GM21717 (cell line): ENCODE measurements around the gene ST6GALNAC6.

Experiments used
- ATAC-seq: cut with Tn5 transposase; IDR thresholded peaks from one replicate; pipeline ENCODE4 v1.9.1; 2021; ENCODE audit warnings: mild to moderate bottlenecking, moderate library complexity; ENCODE audit not compliant: unreplicated experiment

The ST6GALNAC6 gene

GRCh38 chr9:127899128-127899943 lies at the start of gene ST6GALNAC6:
ST6GALNAC6 (minus strand) TSS chr9:127899603; CDS start chr9:127897981, 1,622 bp downstream.
- peak; percentile 53 for ATAC-seq

GRCh38 chr9:127947841-127948710 lies 48.7 kb upstream of the ST6GALNAC6 start:
- ATAC-seq = no peak

DNA sequence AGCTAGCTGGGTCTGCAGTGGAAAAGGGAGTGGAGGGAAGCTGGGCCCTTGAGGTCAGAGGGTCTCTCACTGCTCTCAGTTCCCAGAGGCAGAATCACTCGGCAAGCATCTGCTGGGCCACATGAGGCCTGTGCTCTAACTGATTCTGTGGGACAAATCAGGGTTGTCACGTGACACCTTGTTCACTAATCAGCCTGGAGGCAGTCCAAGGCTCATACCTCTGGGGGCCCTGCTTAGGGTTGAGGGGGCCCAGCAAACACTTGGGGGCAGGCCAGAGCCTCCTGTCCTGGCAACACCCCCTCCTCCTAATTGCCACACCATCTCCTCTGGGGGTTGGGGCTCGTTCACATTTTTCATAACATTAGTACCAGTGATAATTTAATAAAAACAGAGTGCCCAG lies 47.3 kb upstream of the ST6GALNAC6 start:
- no peak for ATAC-seq

DNA sequence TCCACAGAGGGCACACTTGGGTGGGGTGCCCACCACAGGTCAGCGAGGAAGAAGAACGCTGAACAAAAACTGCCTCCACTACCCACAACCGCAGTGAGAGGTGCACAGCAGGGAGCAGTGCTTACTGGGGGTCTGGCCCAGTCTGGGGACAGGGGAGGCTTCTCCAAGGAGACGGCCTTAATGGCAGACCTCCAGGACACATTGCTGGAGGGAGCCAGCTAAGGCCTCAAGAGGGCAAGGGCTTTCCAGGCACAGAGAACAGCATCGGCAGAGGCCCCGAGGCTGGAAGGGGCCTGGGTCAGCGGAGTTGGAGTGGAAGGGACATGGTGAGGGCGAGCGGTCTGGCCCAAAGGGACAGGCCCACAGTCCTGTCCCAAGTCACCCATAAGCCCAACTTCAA lies 46.5 kb upstream of the ST6GALNAC6 start:
- no peak for ATAC-seq

- no peak for ATAC-seq
These were observed 45.9 kb upstream of the ST6GALNAC6 start for GRCh38 chr9:127945338-127945737.

DNA sequence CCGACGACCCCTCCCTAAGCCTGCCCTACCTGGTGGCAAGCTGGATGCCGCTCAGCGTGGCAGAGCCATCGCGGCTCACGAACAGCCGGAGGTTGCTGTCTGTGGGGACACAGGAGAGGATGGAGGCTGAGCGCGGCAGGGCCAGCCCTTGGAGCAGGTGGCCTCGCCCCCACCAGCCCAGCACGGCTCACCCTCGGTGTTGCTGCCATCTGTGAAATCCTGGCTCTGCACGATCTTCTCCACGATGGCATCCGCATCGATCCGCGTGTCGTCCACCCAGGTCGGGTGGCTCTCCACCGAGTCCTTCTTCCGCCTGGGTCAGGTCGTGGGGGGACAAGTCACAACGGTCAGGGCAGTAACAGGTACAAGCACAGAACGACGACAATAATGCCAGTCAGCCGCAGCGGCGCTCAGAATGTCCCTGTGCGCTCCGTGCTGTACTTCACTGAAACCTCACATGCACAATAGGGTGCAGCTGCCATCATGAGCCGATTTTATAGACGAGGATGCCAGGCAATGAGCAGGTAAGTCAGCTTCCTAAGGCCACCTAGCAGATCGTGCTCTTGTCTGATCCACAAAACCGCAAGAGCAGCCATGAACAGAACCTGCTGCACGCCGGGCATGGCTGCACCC lies 45.3 kb upstream of the ST6GALNAC6 start:
- ATAC-seq = no peak

GRCh38 chr9:127943731-127944144 lies 44.3 kb upstream of the ST6GALNAC6 start:
- ATAC-seq = no peak

DNA sequence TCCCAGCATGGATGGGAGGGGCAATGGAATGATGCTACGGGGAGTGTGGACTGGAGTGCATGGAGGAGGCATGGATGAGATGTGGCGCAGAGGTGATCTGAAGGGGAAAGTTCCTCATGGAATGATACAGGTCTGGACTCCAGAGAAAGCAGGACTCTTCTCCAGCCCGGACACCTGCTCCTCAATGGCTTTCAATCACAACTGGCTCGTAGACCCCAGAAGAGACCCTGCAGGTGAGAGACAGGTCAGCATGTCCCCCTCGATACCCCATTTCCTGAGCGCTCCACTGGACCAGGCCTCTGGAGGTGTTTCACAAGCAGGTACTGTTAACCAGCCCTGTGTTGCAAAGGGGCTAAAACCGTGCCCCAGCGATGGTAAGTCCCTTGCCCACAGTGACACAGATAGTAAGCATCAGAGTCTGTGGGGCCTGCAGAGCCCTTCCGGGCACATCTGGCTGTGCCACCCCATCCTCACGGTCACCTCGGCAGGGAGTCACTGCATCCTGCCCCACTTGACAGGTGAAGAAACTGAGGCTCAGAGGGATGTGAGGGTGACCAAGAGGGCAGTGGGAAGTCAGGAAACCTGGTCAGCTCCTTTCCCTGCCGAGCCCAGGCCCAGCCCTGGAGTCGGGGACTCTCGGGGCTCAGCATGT lies 43.7 kb upstream of the ST6GALNAC6 start:
- ATAC-seq = no peak

DNA sequence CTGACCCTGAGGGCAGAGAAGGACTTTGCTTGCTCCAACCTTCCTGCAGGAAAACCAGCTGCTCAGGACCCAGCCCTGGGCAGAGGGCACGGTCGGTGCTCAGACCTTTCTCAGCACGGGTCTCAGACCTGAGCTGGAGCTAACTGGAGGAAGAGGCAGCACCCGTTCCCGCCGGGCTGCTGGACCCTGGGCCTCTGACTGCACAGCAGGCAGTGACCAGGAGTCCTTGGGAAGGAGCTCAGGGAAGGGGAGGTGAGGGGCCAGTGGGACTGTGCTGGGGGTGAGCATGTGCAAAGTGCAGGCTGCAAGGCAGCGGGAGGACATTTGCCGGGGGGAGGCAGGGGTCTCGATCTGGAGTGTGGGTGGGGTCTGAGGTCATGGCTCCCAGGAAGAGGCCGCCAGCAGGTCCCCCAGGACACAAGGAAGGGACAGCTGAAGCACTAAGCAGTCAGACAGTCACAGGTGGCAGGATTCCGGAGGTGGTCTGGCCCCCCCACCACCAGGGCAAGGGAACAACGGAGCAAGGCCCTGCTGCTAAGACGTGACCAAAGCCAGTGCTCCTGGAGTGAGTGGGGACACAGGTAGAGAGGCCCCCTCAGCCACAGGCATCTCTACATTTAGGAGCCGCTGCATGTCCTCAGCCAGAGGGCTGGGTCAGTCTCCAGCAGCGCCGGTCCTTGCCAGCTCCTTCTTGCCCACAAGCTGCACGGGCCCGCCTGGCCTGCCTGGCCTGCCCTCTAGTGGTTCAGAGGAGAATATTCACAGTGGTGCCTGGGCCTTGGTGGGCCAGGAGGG lies 43.0 kb upstream of the ST6GALNAC6 start:
- no peak for ATAC-seq

GRCh38 chr9:127941961-127942215 lies 42.5 kb upstream of the ST6GALNAC6 start:
- ATAC-seq = no peak

- ATAC-seq = no peak
These were observed 41.9 kb upstream of the ST6GALNAC6 start for GRCh38 chr9:127941062-127941960.

DNA sequence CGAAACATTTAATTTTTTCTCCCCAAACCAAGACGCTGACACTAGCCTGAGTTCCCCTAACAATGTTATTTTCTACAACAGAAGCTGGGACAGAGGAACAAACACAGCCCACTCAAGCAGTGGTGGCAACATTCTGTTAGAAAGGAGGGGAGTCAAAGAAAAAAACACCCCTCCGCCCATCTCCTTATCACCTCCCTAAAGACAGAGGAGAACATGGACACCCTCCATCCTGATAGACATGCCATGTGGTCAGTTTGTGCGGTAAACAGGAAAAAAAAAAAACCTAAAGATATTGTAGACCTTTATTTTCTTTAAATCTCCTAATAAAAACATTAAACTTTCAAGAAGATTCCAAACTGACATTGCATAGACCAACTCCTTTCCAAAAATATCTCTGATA lies 41.2 kb upstream of the ST6GALNAC6 start:
- ATAC-seq = no peak

GRCh38 chr9:127938298-127938690 lies 38.9 kb upstream of the ST6GALNAC6 start:
- ATAC-seq = no peak

DNA sequence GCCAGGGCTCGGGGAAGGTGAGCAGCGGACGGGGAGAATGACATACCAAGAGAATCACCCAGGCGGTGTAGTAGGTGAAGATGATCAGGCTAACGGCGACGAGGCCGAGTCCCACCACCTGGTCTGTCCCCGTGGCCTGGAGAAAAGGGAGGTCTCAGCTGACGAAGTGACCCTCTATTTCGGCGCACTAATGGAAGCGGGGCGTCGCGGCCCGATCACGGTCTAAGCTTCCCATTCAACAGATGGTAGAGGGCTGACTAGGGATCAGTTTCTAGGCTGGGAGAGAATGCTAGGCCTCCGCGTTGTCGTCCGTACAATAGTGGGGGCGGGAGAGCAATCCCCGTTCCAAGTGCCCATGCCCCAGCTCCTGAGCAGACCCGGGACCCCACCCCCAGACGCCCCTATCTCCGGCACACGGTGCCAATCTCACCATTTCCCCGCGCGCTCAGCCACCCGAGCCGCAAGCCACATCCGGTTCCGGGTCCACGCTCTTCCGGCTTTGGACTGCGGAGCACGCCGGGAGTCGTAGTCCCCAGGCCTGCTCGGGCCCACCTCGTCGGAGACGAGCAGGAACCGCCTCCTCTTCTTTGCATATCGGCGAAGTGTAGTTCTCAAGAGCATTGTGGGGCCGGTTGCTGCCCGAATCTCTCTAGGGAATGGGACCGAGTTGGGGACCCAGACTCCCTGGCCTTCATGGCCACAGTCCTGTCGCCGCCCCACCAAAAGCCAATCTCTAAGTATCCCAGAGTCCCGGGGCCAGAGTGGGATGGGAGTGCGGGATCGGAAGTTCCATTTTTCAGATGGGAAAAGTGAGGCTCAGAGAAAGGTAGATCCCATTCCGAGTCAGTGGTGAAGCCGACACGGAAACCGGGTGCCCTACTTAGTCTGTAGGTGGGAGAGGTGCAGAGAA lies 38.2 kb upstream of the ST6GALNAC6 start, which contains the start of gene DPM2:
DPM2 (minus strand) TSS at position 467 of the 910 bp plus-strand sequence; CDS start at position 433, 34 bp downstream.
- ATAC-seq = peak; percentile 79

- ATAC-seq = no peak
These were observed 37.6 kb upstream of the ST6GALNAC6 start for GRCh38 chr9:127937056-127937387.

DNA sequence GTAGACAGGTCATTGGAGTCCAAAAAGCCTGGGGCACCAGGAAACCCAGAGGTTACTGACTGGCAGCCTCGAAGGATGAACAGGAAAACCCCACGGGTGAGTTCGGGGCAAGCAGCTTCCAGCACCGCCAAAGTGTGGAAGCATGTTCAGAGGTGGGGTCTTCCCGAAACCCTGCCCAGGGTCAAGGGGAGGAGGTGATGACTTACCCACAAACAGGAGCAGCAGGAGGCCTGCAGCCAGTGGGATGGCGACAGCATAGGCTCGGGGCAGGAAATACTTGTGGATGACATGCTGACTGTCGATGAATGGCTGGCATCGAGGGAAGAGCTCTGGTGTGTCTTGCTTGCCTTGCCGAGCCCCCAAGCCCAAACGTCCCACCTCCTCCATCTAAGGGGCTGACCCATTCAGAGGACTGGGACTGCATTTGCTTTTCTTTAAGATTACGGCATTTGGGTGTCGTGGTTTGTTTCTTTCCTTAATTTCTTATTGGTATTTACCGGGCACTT lies 37.0 kb upstream of the ST6GALNAC6 start:
- ATAC-seq = no peak

- ATAC-seq = no peak
These were observed 36.4 kb upstream of the ST6GALNAC6 start for GRCh38 chr9:127935765-127936221.

GRCh38 chr9:127934986-127935385 lies 35.6 kb upstream of the ST6GALNAC6 start:
- no peak for ATAC-seq
